Measurements from ENCODE around the gene PCDHGA3. TPM values are rescaled to one million over a fixed set of nuclear protein-coding genes. Genes with fewer than 3 reads are reported as not detected.
"Not testable (repeated sequence)": the region's sequence is repeated elsewhere in the genome, so short reads cannot be mapped to it uniquely, and the experiment has no call there.

PCDHGA3 gene
- total RNA-seq, 1 donor from 2014 or later: 10.4 TPM

GRCh38 chr5:141393267-141393666, 49.6 kb downstream of the PCDHGA3 start:
- DNase-seq: no peak
- Mint-ChIP-seq H3K4me1 (ENCODE audit: low read depth, unreplicated experiment) (peaks cover 3% of the 10 kb centered on the region), H3K9me3 (ENCODE audit: unreplicated experiment) (peaks cover 46% of the 10 kb centered on the region), H3K4me3 (ENCODE audit: unreplicated experiment) (no peak overlapping the region), H3K27me3 (ENCODE audit: unreplicated experiment) (peaks cover 12% of the 10 kb centered on the region), H3K36me3 (ENCODE audit: unreplicated experiment) (peaks cover 67% of the 10 kb centered on the region), H3K27ac (ENCODE audit: unreplicated experiment) (peak overlapping the region; percentile 48)
- no peak for TF ChIP-seq CTCF (IDR thresholded peaks at IDR 0.05; ENCODE audit: partially characterized antibody, unreplicated experiment)

- H3K27ac Mint-ChIP-seq (ENCODE audit: unreplicated experiment); DNase-seq; H3K4me3 Mint-ChIP-seq (ENCODE audit: unreplicated experiment); H3K27me3 Mint-ChIP-seq (ENCODE audit: unreplicated experiment); H3K4me1 Mint-ChIP-seq (ENCODE audit: low read depth, unreplicated experiment): not testable (repeated sequence)
- Mint-ChIP-seq H3K9me3 (ENCODE audit: unreplicated experiment) (peaks cover 41% of the 10 kb centered on the region), H3K36me3 (ENCODE audit: unreplicated experiment) (peaks cover 65% of the 10 kb centered on the region)
Observed at GRCh38 chr5:141394401-141395187, 51.0 kb downstream of the PCDHGA3 start.

Other genes starting within 250 kb of the PCDHGA3 start
- 103 TPM for gene PCDHB2, start 249.2 kb upstream of the PCDHGA3 start, total RNA-seq (ENCODE audit: unreplicated experiment)
- 36.9 TPM for gene PCDHB3, start 243.4 kb upstream of the PCDHGA3 start, total RNA-seq (ENCODE audit: unreplicated experiment)
- gene PCDHB4, start 222.0 kb upstream of the PCDHGA3 start, total RNA-seq (ENCODE audit: unreplicated experiment): 7.8 TPM
- 72.2 TPM for gene PCDHB5, start 208.6 kb upstream of the PCDHGA3 start, total RNA-seq (ENCODE audit: unreplicated experiment)
- gene PCDHB6, start 193.8 kb upstream of the PCDHGA3 start, total RNA-seq (ENCODE audit: unreplicated experiment): 7.2 TPM
- gene PCDHB7, start 171.2 kb upstream of the PCDHGA3 start, total RNA-seq (ENCODE audit: unreplicated experiment): 3.4 TPM
- 19.8 TPM for gene PCDHB8, start 166.0 kb upstream of the PCDHGA3 start, total RNA-seq (ENCODE audit: unreplicated experiment)
- 20.1 TPM for gene PCDHB16, start 161.4 kb upstream of the PCDHGA3 start, total RNA-seq (ENCODE audit: unreplicated experiment)
- gene PCDHB9, start 156.7 kb upstream of the PCDHGA3 start, total RNA-seq (ENCODE audit: unreplicated experiment): 12.2 TPM
- gene PCDHB10, start 151.5 kb upstream of the PCDHGA3 start, total RNA-seq (ENCODE audit: unreplicated experiment): 17.7 TPM
- 10.6 TPM for gene PCDHB11, start 144.2 kb upstream of the PCDHGA3 start, total RNA-seq (ENCODE audit: unreplicated experiment)
- gene PCDHB12, start 135.1 kb upstream of the PCDHGA3 start, total RNA-seq (ENCODE audit: unreplicated experiment): 14.4 TPM
- gene PCDHB13, start 129.9 kb upstream of the PCDHGA3 start, total RNA-seq (ENCODE audit: unreplicated experiment): 12.7 TPM
- gene PCDHB14, start 120.5 kb upstream of the PCDHGA3 start, total RNA-seq (ENCODE audit: unreplicated experiment): 16.5 TPM
- gene PCDHB15, start 98.4 kb upstream of the PCDHGA3 start, total RNA-seq (ENCODE audit: unreplicated experiment): 29.5 TPM
- 1.9 TPM for gene SLC25A2, start 39.8 kb upstream of the PCDHGA3 start, total RNA-seq (ENCODE audit: unreplicated experiment)
- gene TAF7, start 23.0 kb upstream of the PCDHGA3 start, total RNA-seq (ENCODE audit: unreplicated experiment): 89.4 TPM
- 4.6 TPM for gene PCDHGA1, start 13.3 kb upstream of the PCDHGA3 start, total RNA-seq (ENCODE audit: unreplicated experiment)
- 3.0 TPM for gene PCDHGA2, start 5.1 kb upstream of the PCDHGA3 start, total RNA-seq (ENCODE audit: unreplicated experiment)
- 9.6 TPM for gene PCDHGB1, start 6.3 kb downstream of the PCDHGA3 start, total RNA-seq (ENCODE audit: unreplicated experiment)
- gene PCDHGA4, start 11.2 kb downstream of the PCDHGA3 start, total RNA-seq (ENCODE audit: unreplicated experiment): 8.2 TPM
- gene PCDHGB2, start 16.2 kb downstream of the PCDHGA3 start, total RNA-seq (ENCODE audit: unreplicated experiment): 8.9 TPM
- 4.6 TPM for gene PCDHGA5, start 20.3 kb downstream of the PCDHGA3 start, total RNA-seq (ENCODE audit: unreplicated experiment)
- gene PCDHGB3, start 26.4 kb downstream of the PCDHGA3 start, total RNA-seq (ENCODE audit: unreplicated experiment): 6.2 TPM
- 6.3 TPM for gene PCDHGA6, start 30.1 kb downstream of the PCDHGA3 start, total RNA-seq (ENCODE audit: unreplicated experiment)
- 4.2 TPM for gene PCDHGA7, start 38.9 kb downstream of the PCDHGA3 start, total RNA-seq (ENCODE audit: unreplicated experiment)
- gene PCDHGB4, start 43.9 kb downstream of the PCDHGA3 start, total RNA-seq (ENCODE audit: unreplicated experiment): 40.8 TPM
- 7.2 TPM for gene PCDHGA8, start 48.8 kb downstream of the PCDHGA3 start, total RNA-seq (ENCODE audit: unreplicated experiment)
- gene PCDHGB5, start 54.1 kb downstream of the PCDHGA3 start, total RNA-seq (ENCODE audit: unreplicated experiment): 9.3 TPM
- 5.5 TPM for gene PCDHGA9, start 58.9 kb downstream of the PCDHGA3 start, total RNA-seq (ENCODE audit: unreplicated experiment)
- 59.8 TPM for gene PCDHGB6, start 64.2 kb downstream of the PCDHGA3 start, total RNA-seq (ENCODE audit: unreplicated experiment)
- 16.6 TPM for gene PCDHGA10, start 69.2 kb downstream of the PCDHGA3 start, total RNA-seq (ENCODE audit: unreplicated experiment)
- 38.6 TPM for gene PCDHGB7, start 73.8 kb downstream of the PCDHGA3 start, total RNA-seq (ENCODE audit: unreplicated experiment)
- 12.5 TPM for gene PCDHGA11, start 77.2 kb downstream of the PCDHGA3 start, total RNA-seq (ENCODE audit: unreplicated experiment)
- 6.1 TPM for gene PCDHGA12, start 86.7 kb downstream of the PCDHGA3 start, total RNA-seq (ENCODE audit: unreplicated experiment)
- gene PCDHGC3, start 132.1 kb downstream of the PCDHGA3 start, total RNA-seq (ENCODE audit: unreplicated experiment): 40.1 TPM
- gene PCDHGC4, start 141.2 kb downstream of the PCDHGA3 start, total RNA-seq (ENCODE audit: unreplicated experiment): 6.7 TPM
- 4.0 TPM for gene PCDHGC5, start 145.3 kb downstream of the PCDHGA3 start, total RNA-seq (ENCODE audit: unreplicated experiment)